DMS153 (cell line): ENCODE measurements around the gene ZMAT3.
"Not testable (repeated sequence)": the region's sequence is repeated elsewhere in the genome, so short reads cannot be mapped to it uniquely, and the experiment has no call there.

Experiments
- DNase-seq: peaks from one replicate; lab custom pipeline; 2025; lab: John Stamatoyannopoulos, UW

ZMAT3 gene

DNA sequence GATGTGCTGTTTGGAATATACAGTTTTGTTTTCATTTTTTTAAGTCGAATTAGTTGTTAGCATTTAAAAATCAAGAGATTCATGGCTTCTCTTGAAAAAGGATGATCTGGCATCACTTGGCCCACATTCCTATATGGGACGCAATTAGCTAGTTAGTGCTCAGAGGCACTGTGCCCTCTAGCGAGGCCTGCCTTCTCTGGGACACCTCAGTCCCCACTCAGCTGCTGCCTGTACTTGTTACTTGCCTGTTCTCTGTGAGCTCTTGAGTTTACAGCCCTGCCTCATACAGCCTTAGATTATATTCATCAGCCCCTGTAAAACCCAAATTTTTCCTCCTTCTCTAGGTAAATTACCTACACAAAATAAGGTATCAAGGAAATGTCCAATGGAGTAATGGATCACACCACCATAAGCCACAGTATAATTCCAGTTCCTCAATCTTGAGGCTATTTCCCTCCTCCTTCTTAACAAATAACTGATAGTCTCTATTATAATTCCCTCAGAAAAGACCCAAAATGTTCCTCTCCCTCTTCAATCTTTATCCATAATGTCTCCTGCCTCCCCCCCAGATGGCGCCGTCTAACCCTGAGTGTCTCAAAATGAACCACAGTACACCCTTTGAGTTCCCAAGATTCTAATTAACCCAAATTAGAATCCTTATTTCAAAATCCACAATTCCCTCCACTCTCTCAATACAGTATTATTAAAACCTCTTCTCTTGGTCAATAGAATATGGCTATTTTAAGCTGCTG is 2.7 kb downstream of the ZMAT3 start:
- DNase-seq = no peak

DNA sequence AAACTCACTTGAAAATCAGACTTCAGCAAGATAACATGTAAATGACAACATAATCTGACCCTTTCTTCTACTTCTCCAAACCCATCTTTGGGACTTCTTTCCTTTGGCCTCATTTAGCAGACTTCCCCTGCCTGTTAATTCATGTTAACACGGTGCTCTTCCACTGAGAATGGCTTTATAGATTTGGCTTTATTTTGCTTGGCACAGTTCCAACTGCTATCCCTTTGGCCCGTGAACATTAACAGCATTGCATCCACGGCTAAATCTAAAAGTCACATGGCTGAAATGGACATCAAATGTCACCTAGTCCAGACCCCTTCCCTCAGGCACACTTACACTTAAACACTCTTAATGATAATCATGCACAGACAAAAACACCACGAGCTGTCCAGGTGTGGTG is 3.8 kb downstream of the ZMAT3 start:
- DNase-seq = peak; percentile 4

DNA sequence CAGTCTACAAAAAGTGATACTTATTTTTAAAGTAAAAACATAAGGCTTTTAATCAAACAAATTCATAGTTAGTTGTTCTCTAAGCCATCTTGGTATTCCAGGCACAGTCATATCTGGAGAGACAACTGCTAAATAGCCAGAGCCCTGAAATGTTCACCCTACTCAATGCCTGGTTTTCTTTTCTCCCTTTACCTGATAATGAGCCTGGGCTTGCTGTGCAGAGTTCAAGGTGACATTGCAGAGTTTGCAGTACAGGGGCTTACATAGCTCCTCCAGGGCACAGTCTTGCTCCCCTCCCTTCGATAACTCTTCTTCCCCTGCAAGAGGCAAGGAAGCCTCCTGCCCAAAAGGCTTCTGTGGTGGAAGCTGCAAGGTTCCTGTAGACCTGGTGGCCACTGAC is 4.3 kb downstream of the ZMAT3 start:
- no peak for DNase-seq

DNA sequence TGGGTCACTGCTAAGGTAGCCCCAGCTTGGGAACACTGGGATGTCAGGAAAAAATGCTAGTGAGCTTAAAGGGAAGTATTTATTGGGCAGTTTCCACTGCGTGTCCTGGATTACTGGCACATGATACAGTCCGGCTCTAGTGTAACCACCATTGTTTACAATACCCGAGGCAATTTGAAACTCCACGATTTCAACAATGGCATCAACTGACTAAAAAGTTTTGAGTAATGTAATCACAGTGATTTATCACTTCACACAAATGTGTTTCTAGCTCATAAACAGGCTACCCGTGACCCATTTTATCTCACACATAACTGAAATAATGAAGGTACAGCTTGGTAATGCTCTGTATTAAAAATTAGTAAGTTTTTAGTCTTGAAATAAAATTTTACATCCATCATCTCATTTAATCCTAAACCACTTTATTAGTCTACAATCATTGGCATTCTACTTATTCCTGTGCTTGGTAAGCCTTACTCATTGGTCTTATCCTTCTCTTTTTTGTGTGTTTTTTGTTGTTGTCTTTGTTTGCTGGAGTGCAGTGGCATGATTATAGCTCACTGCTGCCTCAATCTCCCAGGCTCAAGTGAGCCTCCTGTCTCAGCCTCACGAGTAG is 7.6 kb downstream of the ZMAT3 start:
- no peak for DNase-seq

DNA sequence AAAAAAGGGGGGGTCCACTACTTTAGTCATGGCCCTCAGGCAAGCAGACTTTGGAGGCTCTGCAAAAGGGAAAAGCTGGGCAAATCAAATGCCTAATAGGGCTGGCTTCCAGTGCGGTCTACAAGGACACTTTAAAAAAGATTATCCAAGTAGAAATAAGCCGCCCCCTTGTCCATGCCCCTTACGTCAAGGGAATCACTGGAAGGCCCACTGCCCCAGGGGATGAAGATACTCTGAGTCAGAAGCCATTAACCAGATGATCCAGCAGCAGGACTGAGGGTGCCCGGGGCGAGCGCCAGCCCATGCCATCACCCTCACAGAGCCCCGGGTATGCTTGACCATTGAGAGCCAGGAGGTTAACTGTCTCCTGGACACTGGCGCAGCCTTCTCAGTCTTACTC is 15.3 kb downstream of the ZMAT3 start:
- DNase-seq = no peak

DNA sequence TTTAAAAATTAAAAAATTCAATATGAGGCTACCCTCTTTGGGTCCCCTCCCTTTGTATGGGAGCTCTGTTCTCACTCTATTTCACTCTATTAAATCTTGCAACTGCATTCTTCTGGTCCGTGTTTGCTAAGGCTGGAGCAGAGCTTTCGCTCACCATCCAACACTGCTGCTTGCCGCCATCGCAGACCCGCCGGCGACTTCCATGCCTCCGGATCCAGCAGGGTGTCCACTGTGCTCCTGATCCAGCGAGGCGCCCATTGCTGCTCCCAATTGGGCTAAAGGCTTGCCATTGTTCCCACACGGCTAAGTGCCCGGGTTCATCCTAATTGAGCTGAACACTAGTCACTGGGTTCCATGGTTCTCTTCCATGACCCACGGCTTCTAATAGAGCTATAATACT is 17.0 kb downstream of the ZMAT3 start:
- DNase-seq = not testable (repeated sequence)

DNA sequence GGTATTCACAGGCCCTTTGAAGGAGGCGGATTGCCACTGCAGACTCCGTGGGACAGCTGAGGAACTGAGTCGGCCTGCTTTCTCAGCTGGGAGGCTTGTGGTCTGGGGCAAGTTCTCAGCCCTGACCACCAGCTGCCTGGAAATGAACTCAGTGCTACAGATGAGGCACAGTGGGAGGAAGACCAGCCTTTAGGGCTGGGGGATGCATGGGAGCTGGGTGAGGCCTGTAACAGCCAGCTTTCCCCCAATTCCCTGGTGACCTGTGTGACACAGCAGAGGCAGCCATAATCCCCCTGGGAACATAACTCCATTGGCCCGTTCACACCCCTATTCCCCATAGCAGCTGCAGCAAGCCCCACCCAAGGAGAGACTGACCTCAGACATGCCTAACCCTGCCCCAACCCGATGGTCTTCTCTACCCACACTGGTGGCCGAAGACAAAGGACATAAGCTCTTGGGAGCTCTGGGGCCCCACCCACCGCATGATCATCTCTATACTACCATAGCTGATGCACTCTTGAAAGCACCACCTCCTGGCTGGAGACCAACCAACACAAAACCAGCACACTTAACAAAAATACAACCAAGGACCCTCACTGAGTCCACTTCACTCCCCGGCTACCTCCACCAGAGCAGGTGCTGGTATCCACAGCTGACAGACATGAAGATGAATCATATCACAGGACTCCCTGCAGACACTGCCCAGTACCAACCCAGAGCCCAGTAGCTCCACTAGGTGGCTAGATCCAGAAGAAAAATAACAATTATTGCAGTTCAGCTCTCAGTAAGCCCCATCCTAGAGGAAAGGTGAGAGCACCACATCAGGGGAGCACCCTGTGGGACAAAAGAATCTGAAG is 24.9 kb downstream of the ZMAT3 start:
- DNase-seq = no peak

DNA sequence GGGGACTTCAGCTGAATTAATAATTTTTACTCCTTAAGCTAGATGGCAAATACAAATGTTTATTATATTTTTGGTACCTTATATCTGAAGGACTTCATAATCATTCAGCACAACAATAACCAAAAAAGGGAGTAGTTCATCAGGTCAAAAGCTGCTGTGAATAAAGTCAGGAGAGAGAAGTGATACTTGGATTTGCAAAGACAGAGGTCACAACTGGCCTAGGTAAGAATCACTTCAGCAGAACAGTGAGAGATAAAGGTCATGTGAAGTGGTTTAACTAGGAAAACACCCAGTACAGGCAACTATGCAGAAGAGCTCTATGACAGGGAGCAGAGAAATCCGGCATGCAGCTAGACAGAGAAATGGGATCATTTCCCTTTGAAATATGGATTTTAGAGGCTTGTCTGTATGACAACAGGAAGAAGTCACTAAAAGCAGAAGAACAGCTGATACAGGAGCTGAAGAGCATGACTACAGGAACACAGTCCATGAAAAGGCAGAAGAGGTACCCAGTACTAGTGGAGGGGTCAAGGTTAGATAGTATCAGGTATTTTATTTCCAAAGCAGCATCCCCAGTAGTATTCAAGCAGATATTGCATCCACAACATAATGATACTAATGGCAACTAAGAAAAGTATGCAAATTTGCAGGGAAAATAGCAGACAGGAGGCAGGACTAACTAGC is 25.7 kb downstream of the ZMAT3 start:
- DNase-seq = no peak

DNA sequence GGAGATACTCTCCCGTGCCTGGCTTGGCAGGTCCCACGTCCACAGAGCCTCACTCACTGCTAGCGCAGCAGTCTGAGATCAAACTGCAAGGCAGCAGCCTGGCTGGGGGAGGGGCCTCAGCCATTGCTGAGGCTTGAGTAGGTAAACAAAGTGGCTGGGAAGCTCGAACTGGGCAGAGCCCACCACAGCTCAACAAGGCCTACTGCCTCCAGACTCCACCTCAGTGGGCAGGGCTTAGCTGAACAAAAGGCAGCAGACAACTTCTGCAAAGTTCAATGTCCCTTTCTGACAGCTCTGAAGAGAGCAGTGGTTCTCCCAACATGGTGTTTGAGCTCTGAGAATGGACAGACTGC is 32.7 kb downstream of the ZMAT3 start:
- not testable (repeated sequence) for DNase-seq

DNA sequence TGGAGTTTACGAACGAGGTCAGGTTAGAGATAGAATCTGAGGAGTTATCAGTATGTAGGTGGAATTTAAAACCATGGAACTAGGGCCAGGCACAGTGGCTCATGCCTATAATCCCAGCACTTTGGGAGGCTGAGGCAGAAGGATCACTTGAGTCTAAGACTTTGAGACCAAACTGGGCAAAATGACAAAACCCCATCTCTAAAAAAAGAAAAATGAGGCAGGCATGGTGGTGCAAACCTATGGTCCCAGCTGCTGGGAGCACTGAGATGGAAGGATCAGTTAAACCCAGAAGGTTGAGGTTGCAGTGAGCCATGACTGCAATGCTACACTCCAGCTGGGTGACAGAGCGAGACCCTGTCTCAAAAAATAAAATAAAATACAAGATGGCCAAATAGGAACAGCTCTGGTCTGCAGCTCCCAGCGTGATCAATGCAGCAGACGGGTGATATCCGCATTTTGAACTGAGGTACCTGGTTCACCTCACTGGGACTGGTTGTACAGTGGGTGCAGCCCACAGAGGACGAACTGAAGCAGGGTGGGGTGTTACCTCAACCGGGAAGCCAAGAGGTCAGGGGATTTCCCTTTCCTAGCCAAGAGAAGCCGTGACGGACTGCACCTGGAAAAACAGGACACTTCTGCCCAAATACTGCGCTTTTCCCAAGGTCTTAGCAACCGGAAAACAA is 33.3 kb downstream of the ZMAT3 start:
- no peak for DNase-seq

DNA sequence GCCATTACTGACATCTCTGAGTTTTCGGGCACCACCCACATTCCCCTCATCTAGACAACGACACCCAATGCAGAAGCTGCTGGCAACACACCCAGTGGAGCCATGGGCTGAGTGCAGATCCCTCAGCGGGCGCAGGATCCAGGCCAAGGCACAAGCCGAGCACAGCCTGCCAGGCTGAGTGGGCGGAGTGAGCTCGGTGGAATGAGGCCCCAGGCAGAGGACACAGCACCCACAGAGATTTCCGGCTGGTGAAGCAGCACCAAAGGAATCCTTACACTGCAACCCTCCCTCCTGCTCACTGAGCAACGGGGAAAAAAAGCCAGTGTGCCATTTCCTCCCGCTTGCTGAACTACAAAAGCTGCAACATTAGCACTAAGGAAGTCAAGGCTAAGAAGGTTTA is 34.3 kb downstream of the ZMAT3 start:
- DNase-seq = no peak

DNA sequence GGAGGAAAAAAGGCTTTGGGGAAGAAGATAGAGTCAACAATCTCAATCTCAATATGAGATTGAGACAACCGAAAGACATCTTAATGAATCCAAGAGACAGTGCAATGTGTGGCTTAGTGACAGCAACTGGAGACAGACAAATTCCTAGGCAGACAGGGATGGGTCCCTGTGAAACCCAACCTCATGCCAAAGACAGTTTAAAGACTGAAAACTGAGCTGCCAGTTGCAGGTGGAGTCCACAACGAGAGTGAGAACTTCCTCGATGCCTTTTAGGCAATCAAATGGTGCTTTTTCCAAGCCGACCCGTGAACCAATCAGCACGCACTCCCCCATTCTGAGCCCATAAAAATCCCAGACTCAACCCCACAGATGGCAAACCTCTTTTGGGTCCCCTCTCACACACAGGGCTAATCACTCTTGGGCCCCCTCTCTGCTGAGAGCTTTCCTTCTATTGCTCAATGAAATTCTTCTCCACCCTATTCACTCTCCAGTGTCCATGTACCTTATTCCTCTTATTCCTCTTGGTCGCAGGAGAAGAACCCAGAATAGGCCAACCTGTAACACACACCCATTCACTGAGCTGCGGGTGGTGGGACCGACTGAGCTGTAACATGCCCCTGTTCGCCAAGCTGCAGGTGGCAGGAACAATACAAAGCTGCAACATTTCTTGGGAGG is 34.8 kb downstream of the ZMAT3 start:
- no peak for DNase-seq

DNA sequence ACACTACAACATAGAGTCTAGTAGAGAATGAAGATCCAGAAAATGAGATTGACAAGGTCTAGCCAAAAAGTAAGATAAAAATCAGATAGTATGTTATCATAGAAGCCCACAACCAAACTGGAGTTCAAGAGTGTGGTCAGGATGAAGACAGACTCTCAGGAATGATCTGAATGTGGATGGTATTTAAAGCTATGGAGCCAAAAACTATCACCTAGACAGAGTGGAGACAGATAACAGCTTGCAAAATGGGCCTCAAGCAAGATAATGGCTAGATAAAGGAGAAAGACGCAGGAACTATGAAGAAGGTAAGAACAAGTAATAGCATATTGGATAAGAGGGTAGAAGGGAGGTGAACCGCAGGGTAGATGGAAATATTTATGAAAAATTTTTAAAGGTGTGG is 35.4 kb downstream of the ZMAT3 start:
- DNase-seq = no peak

DNA sequence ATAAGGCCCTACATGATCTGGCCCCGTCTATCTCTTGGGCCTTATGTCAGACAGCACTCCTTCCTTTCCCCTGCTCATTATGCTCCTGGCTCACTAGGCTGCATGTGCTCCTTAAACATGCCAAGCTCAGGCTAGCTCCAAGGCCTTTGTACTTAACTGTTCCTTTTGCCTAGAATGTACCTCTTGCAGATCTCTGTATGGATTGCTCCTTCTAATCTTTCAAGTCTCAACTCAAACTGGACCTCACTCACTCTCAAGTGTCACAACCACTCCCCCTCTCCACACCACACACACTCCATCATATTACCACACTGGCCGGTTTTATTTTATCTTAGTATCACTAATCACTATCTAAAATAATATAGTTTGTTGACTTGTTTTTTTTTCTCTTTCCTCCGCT is 36.4 kb downstream of the ZMAT3 start:
- no peak for DNase-seq

DNA sequence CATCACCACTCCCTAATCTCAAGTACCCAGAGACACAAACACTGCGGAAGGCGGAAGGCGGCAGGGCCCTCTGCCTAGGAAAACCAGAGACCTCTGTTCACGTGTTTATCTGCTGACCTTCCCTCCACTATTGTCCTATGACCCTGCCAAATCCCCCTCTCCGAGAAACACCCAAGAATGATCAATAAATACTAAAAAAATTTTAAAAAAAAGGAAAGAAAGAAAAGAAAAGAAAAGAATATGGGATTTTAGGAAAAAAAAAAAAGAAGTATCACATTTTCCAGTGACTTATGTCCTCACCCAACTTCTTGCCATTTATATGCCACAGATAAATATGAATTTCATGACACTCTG is 38.3 kb downstream of the ZMAT3 start:
- not testable (repeated sequence) for DNase-seq

DNA sequence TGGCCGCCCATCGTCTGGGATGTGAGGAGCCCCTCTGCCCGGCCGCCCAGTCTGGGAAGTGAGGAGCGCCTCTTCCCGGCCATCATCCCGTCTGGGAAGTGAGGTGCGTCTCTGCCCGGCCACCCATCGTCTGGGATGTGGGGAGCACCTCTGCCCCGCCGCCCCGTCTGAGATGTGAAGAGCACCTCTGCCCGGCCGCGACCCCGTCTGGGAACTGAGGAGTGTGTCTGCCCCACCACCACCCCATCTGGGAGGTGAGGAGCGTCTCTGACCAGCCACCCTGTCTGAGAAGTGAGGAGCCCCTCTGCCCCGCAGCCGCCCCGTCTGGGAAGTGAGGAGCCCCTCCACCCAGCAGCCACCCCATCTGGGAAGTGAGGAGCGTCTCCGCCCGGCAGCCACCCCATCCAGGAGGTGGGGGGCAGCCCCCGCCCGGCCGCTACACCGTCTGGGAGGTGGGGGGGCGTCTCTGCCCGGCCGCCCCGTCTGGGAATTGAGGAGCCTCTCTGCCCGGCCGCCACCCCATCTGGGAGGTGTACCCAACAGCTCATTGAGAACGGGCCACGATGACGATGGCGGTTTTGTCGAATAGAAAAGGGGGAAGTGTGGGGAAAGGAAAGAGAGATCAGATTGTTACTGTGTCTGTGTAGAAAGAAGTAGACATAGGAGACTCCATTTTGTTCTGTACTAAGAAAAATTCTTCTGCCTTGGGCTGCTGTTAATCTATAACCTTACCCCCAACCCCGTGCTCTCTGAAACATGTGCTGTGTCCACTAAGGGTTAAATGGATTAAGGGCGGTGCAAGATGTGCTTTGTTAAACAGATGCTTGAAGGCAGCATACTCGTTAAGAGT is 38.9 kb downstream of the ZMAT3 start:
- not testable (repeated sequence) for DNase-seq

DNA sequence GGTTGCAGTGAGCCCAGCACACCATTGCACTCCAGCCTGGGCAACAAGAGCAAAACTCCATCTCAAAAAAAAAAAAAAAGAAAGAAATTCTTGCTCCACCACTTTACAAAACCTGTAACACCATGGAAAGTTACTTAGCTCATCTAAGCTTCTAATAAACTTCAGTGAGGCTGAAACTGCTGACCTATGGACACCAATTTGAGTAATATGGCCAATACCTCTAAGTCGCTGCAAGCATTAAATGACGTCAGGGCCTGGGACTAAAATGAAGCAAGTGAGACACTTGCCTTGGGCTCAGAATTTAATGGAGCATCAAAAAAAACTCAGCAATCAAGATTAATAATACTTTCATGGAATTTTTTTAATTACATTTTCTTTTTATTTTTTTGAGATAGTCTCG is 42.5 kb downstream of the ZMAT3 start:
- DNase-seq = no peak

DNA sequence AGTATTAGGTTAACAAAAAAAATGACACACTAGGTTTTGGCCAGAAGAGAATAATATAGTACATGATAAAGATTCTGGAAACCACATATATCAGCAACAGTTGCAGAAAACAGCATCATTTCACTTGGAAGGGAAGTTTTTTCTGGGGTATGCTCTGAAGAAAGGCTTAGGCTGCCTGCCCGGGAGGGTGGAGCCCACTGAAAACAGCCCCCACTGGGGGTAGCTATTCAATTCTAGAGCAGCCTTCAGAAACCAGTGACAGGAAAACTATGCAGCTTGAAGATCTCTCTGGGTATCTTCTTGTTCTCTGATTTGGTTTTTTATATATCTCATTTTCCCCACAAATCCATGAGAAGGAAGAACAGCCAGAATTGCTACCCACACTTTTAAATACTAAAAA is 43.2 kb downstream of the ZMAT3 start:
- no peak for DNase-seq

DNA sequence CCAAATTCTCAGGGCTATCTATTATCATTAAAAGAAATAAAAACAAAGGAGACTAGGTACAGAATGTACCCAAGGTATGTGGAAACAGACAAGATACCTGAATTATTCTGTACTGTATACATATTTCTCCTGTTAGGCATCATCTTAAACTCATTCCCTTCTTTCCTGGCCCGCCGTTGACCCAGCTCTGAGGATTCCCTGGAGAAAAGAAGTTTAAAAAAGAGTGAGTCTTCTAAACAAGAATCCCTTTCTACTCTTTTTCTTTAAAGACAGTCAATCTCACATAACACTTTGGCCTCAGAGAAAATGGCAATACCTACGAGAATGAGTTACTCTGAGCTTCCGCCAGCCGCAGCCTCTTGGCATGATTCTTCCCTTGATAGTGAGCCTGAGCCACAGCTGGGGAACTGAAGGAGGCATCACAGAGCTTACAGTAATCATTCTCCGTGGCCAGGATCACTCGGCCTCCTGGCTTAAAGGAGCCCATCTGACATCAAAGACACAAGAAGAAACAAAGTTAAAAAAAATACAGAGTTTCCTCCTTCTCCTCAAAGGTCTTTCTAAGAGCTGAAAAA is 44.2 kb downstream of the ZMAT3 start:
- no peak for DNase-seq

DNA sequence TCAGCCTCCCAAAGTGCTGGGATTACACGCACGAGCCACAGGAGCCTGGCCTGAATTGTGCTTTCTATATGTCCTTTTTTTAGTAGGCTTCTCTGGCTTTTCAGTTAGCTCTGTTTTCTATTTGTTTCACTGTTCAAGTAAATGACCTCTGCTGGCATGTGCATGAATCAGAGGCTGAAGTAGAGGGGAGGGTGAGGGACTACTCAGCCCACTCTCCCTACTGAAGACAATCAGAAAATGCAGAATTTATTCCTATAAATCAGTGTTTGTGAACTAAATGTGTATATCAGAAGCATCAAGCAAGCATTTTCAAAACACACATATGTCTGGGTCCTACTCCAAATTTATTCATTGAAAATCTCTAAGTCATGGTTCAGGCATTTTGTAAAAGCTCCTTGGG is 45.0 kb downstream of the ZMAT3 start:
- no peak for DNase-seq
